WTC11 (cell line): Measurements from ENCODE around the gene STX12. TPM values are rescaled to one million over a fixed set of nuclear protein-coding genes. Genes with fewer than 3 reads are reported as not detected.

Experiments used
- ATAC-seq: fragments of 200-7000 bp; cut with Tn5 transposase; 2 replicates; pipeline ENCODE4 v1.10.0; 2021; ENCODE audit warnings: mild to moderate bottlenecking, moderate library complexity
- CTCF ChIA-PET: fragments of 300-600 bp; sonication (Branson Sonifier 250); formaldehyde crosslinking; loops from one replicate; lab custom pipeline; 2021; ENCODE audit warnings: antibody characterized with exemption; lab: Charles Lee
- POLR2A ChIA-PET: fragments of 350-600 bp; sonication (Branson Sonifier 250); formaldehyde crosslinking; loops from one replicate; lab custom pipeline; 2021; ENCODE audit warnings: antibody characterized with exemption; lab: Charles Lee
- DNase-seq: peaks from one replicate; pipeline ENCODE4 v3.0.0; 2021; ENCODE audit warnings: low spot score
- H3K27ac Mint-ChIP-seq: 2 replicates; pipeline ENCODE4 v1.8.0; 2021; ENCODE audit warnings: mixed read lengths
- H3K27me3 Mint-ChIP-seq: 2 replicates; pipeline ENCODE4 v1.8.0; 2021; ENCODE audit warnings: low read depth, mild to moderate bottlenecking, moderate library complexity, mixed read lengths
- H3K36me3 Mint-ChIP-seq: 2 replicates; pipeline ENCODE4 v1.8.0; 2021; ENCODE audit warnings: mixed read lengths
- H3K4me1 Mint-ChIP-seq: 2 replicates; pipeline ENCODE4 v1.8.0; 2022; ENCODE audit warnings: mixed read lengths
- H3K4me3 Mint-ChIP-seq: 2 replicates; pipeline ENCODE4 v1.8.0; 2021; ENCODE audit warnings: mild to moderate bottlenecking, moderate library complexity, mixed read lengths
- H3K9me3 Mint-ChIP-seq: 2 replicates; pipeline ENCODE4 v1.8.0; 2021; ENCODE audit warnings: mixed read lengths
- ATF2 ChIP-seq: sonication (generic); formaldehyde crosslinking; IDR thresholded peaks from 2 replicates; pipeline ENCODE4 v1.8.1; 2022; ENCODE audit warnings: low read depth, missing genetic modification reagents, borderline replicate concordance
- CBFB ChIP-seq: sonication (generic); formaldehyde crosslinking; IDR thresholded peaks from 2 replicates; pipeline ENCODE4 v1.8.1; 2022; ENCODE audit warnings: mild to moderate bottlenecking, low read depth, missing genetic modification reagents
- MYBL2 ChIP-seq: sonication (generic); formaldehyde crosslinking; IDR thresholded peaks from 2 replicates; pipeline ENCODE4 v1.8.1; 2023; ENCODE audit warnings: mild to moderate bottlenecking, moderate library complexity, missing genetic modification reagents
- NR2C2 ChIP-seq: sonication (generic); formaldehyde crosslinking; IDR thresholded peaks from 2 replicates; pipeline ENCODE4 v1.8.0; 2022; ENCODE audit warnings: mild to moderate bottlenecking, missing genetic modification reagents
- OVOL2 ChIP-seq: fragments of 250-450 bp; sonication (Bioruptor Pico); IDR thresholded peaks from 2 replicates; pipeline ENCODE4 v1.9.0; 2021; ENCODE audit warnings: mild to moderate bottlenecking, borderline replicate concordance
- RELA ChIP-seq: sonication (generic); formaldehyde crosslinking; IDR thresholded peaks from 2 replicates; pipeline ENCODE4 v1.8.1; 2022; ENCODE audit warnings: missing genetic modification reagents, mild to moderate bottlenecking, borderline replicate concordance
- SMAD3 ChIP-seq: sonication (generic); formaldehyde crosslinking; IDR thresholded peaks from 2 replicates; pipeline ENCODE4 v1.8.0; 2022; ENCODE audit warnings: missing genetic modification reagents, mild to moderate bottlenecking, borderline replicate concordance
- SP1 ChIP-seq: sonication (generic); formaldehyde crosslinking; conservative IDR thresholded peaks from 2 replicates; pipeline ENCODE4 v1.8.1; 2022; ENCODE audit warnings: missing genetic modification reagents
- TCF7 ChIP-seq: sonication (generic); formaldehyde crosslinking; IDR thresholded peaks from 2 replicates; pipeline ENCODE4 v1.8.0; 2022; ENCODE audit warnings: mild to moderate bottlenecking, low read depth, missing genetic modification reagents, moderate library complexity
- USF1 ChIP-seq: sonication (generic); formaldehyde crosslinking; IDR thresholded peaks from 2 replicates; pipeline ENCODE4 v1.8.0; 2022; ENCODE audit warnings: mild to moderate bottlenecking, missing genetic modification reagents
- ZNF138 ChIP-seq: sonication (generic); formaldehyde crosslinking; conservative IDR thresholded peaks from 2 replicates; pipeline ENCODE4 v1.8.1; 2022; ENCODE audit warnings: mild to moderate bottlenecking, moderate library complexity, missing genetic modification reagents
- ZNF423 ChIP-seq: fragments of 250-450 bp; sonication (Bioruptor Pico); IDR thresholded peaks from 2 replicates; pipeline ENCODE4 v2.1.2; 2022; ENCODE audit warnings: mild to moderate bottlenecking, moderate library complexity
- ZNF512 ChIP-seq: sonication (generic); formaldehyde crosslinking; IDR thresholded peaks from 2 replicates; pipeline ENCODE4 v1.8.1; 2022; ENCODE audit warnings: missing genetic modification reagents, borderline replicate concordance
- total RNA-seq: library from RNA; stranded (reverse); gene quantifications from 3 replicates; pipeline ENCODE4 v1.2.3, GENCODE V29; 2021
- TF ChIP-seq, protein P1 (sequence below): sonication (generic); formaldehyde crosslinking; IDR thresholded peaks from 2 replicates; pipeline ENCODE4 v1.8.1; 2023; ENCODE audit warnings: mild to moderate bottlenecking, moderate library complexity, missing genetic modification reagents
- TF ChIP-seq, protein P2 (sequence below): fragments of 250-450 bp; sonication (Bioruptor Pico); IDR thresholded peaks from 2 replicates; pipeline ENCODE4 v1.9.0; 2021; ENCODE audit warnings: mild to moderate bottlenecking

The STX12 gene
- total RNA-seq, 1 experiment from 2014 or later: 10.3 TPM

DNA sequence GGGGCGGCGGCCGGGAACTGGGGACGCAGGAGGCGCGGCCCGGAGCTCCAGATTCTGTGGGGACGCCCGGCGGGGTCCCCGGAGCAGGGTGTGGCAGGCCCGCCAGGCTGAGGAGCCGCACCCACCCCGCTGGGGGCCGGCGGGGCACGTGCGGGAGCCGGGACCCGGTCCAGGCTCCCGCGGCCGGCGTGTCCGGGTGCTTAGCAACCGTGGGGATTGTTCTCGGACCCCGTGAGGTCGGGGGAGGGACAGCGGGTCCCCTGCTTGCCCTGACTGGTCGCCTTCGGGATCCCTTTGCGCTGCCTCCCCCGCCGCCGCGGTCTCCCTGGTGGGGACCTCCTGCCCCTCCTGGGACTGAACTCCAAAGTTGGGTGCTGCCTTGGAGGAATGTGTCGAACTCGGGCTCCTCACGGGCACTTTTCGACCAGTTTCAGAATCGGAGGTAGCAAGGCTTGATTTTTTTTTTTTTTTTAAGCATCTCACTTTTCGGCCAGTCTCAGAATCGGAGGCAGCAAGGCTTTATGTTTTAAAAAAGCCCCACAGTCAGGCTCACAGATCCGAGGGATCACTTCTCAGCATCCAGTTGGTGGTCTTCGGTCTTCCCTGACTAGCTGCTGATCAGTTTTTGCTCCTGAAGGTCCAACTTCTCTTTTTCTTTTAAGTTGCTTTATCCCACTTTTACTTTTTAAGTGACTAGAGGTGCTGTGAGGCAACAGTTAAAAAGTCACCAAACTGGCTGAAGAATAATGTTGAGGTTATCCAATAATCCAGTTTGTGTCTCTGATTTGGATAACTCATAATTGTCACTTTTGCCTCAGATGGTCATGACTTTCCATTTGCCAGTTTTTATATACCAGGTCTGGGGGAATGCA lies 46.6 kb upstream of the STX12 start:
- H3K27ac Mint-ChIP-seq: peak overlapping the region; percentile 70; the same call in 1 of the 2 replicates
- POLR2A ChIA-PET: interaction anchor here (1.0 to 2.2 kb wide), 7 partner anchors 9 to 209 kb away, joined by 3 to 20 read pairs (median 4); partner anchors contain the start of genes AHDC1, PPP1R8, SMPDL3B and STX12
- peak; percentile 61 for DNase-seq
- H3K4me1 Mint-ChIP-seq: peaks cover 8% of the 10 kb centered on the region
- ATAC-seq: peak; percentile 2
- peaks cover 6% of the 10 kb centered on the region; the same call in 1 of the 2 replicates for H3K36me3 Mint-ChIP-seq
- CTCF ChIA-PET: interaction anchor here (0.9 to 5.1 kb wide), 28 partner anchors 13 to 357 kb away, joined by 3 to 83 read pairs (median 4); partner anchors contain the start of genes IFI6, PPP1R8 and STX12
- H3K4me3 Mint-ChIP-seq: peak overlapping the region; percentile 84
- 0 out of 2 replicates have a peak, but pooled peaks have one; percentile 33 for TF ChIP-seq RELA (CRISPR knock-in tag)
- no peak for TF ChIP-seq USF1 (CRISPR knock-in tag)
- TF ChIP-seq OVOL2: no peak
- TF ChIP-seq ZNF423 (CRISPR knock-in tag): peak; percentile 29; the same call in 1 of the 2 replicates
- TF ChIP-seq NR2C2: no peak
- TF ChIP-seq, protein P1, sequence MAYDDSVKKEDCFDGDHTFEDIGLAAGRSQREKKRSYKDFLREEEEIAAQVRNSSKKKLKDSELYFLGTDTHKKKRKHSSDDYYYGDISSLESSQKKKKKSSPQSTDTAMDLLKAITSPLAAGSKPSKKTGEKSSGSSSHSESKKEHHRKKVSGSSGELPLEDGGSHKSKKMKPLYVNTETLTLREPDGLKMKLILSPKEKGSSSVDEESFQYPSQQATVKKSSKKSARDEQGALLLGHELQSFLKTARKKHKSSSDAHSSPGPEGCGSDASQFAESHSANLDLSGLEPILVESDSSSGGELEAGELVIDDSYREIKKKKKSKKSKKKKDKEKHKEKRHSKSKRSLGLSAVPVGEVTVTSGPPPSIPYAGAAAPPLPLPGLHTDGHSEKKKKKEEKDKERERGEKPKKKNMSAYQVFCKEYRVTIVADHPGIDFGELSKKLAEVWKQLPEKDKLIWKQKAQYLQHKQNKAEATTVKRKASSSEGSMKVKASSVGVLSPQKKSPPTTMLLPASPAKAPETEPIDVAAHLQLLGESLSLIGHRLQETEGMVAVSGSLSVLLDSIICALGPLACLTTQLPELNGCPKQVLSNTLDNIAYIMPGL (CRISPR knock-in tag): no peak
- TF ChIP-seq, all 79 proteins: peak for 2
- peaks cover 11% of the 10 kb centered on the region for H3K27me3 Mint-ChIP-seq
- H3K9me3 Mint-ChIP-seq: no peaks in the 10 kb centered on the region

DNA sequence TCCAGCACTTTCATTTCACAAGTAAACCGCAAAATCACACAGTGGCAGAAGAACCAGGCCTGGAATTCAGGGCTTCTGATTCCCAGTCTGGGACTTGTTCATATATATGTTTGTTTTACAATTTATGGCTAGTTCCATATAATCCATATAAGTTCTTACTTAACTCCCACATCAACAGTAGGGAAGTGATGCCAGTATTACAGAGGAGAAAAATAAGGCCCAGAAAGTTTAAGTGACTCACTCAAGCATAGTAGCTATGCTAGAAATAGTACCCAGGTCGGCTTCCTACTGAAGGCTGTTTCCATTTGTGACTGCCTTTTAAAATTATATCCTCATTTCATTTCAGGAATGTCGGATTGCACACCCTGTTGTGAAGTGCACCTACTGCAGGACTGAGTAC lies 45.9 kb upstream of the STX12 start:
- CTCF ChIA-PET: interaction anchor here (1.2 kb wide), 1 partner anchor 46 kb away, joined by 3 read pairs; the partner anchor contains the start of gene STX12
- DNase-seq: no peak

GRCh38 chr1:27736252-27736651 lies 36.8 kb upstream of the STX12 start:
- peaks cover 5% of the 10 kb centered on the region; the same call in 1 of the 2 replicates for H3K9me3 Mint-ChIP-seq
- no peak overlapping the region for H3K27ac Mint-ChIP-seq
- H3K4me1 Mint-ChIP-seq: no peaks in the 10 kb centered on the region
- no peaks in the 10 kb centered on the region for H3K27me3 Mint-ChIP-seq
- POLR2A ChIA-PET: no interaction called here
- TF ChIP-seq MYBL2 (no peak), TCF7 (CRISPR knock-in tag) (no peak), ZNF512 (CRISPR knock-in tag) (no peak), CBFB (no peak), ATF2 (CRISPR knock-in tag) (no peak), RELA (CRISPR knock-in tag) (no peak)
- TF ChIP-seq, protein P2, sequence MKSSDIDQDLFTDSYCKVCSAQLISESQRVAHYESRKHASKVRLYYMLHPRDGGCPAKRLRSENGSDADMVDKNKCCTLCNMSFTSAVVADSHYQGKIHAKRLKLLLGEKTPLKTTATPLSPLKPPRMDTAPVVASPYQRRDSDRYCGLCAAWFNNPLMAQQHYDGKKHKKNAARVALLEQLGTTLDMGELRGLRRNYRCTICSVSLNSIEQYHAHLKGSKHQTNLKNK: no peak
- no peak overlapping the region for H3K4me3 Mint-ChIP-seq
- peaks cover 27% of the 10 kb centered on the region for H3K36me3 Mint-ChIP-seq
- ATAC-seq (no peak), DNase-seq (no peak)
- CTCF ChIA-PET: no interaction called here

More for the DNA sequence above, 45.9 kb upstream of the STX12 start:
- H3K27me3 Mint-ChIP-seq: peaks cover 11% of the 10 kb centered on the region
- peak overlapping the region; percentile 84 for H3K4me3 Mint-ChIP-seq
- H3K9me3 Mint-ChIP-seq: no peaks in the 10 kb centered on the region
- peaks cover 6% of the 10 kb centered on the region; the same call in 1 of the 2 replicates for H3K36me3 Mint-ChIP-seq
- no peak for ATAC-seq
- peaks cover 8% of the 10 kb centered on the region for H3K4me1 Mint-ChIP-seq
- TF ChIP-seq ZNF138 (CRISPR knock-in tag): no peak
- TF ChIP-seq SP1 (CRISPR knock-in tag): no peak
- no peak for TF ChIP-seq SMAD3 (CRISPR knock-in tag)
- H3K27ac Mint-ChIP-seq: no peak overlapping the region
- POLR2A ChIA-PET: no interaction called here
